Stimulated activated CD8-positive, alpha-beta memory T cell treated with anti-CD3 and anti-CD28 coated beads, Interleukin-12 subunit alpha, Interleukin-12 subunit beta, amount 100 ng/mL, for 24 hours (primary cell): ENCODE results near the gene OR1J1.

Experiments
- DNase-seq: peaks from one replicate; pipeline ENCODE4 v3.0.0-alpha.2; 2020; ENCODE audit errors: extremely low read depth

OR1J1 gene, protein sequence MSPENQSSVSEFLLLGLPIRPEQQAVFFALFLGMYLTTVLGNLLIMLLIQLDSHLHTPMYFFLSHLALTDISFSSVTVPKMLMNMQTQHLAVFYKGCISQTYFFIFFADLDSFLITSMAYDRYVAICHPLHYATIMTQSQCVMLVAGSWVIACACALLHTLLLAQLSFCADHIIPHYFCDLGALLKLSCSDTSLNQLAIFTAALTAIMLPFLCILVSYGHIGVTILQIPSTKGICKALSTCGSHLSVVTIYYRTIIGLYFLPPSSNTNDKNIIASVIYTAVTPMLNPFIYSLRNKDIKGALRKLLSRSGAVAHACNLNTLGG

DNA sequence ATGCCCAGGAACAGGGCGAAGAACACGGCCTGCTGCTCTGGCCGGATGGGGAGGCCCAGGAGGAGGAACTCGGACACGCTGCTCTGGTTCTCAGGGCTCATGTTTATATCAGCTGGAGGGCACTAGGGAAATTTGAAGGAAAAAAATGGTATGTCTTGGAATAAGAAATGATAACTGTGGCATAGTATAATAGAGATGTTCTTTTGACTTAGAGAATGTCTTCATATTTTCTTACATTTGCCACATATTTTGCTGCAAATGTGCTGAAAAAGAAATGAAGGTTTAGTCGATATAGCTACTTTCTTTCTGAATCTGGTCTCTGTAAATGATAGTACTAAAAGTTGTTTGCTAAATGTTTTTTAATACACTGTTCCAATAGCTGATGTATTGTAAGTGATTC is at the start of gene OR1J1:
Gene OR1J1 (minus strand): TSS at position 101 of the 400 bp plus-strand sequence. CDS start 0 bp downstream, at position 101.
- no peak for DNase-seq

DNA sequence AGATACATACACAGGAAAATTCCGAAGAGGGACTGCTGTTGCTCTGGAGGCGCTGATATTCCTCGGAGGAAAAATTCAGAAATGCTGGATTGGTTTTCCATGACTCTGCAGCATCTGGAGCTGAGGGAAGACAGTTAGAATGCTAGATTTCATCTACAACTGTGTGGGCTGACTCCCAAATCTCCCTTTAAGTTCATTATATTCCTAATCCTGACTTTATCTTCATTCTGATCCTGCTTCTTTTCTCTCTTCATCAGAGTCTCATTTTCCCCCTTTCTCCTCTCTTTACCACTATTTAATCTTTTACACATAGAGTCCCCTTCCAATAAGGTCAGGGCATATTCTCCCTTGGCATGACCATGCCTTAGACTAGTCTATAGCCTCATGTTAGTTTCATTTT is 49.5 kb upstream of the OR1J1 start, which contains the start of gene OR1N1:
Gene OR1N1 (minus strand): TSS at position 101 of the 400 bp plus-strand sequence. CDS start 0 bp downstream, at position 101.
- DNase-seq, result no peak

DNA sequence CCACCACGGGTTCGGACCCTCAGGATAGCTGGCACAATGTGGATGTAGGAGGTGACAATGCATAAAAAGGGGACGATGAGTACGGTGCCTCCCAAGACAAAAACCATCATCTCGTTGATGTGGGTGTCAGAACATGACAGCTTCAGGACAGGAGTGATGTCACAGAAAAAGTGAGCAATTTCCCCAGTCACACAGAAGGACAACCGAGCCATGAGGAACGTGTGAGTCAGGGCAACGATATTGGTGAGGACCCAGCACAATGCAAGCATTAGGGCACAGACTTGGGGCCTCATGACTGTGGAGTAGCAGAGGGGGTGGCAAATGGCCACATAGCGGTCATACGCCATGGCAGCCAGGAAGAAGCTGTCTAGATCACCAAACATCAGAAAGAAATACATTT is 48.9 kb upstream of the OR1J1 start:
- DNase-seq, result no peak

DNA sequence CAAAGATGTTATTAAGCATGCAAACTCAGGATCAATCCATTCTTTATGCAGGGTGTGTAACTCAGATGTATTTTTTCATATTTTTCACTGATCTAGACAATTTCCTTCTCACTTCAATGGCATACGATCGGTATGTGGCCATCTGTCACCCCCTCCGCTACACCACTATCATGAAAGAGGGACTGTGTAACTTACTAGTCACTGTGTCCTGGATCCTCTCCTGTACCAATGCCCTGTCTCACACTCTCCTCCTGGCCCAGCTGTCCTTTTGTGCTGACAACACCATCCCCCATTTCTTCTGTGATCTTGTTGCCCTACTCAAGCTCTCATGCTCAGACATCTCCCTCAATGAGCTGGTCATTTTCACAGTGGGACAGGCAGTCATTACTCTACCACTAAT is 41.6 kb upstream of the OR1J1 start:
- no peak for DNase-seq

DNA sequence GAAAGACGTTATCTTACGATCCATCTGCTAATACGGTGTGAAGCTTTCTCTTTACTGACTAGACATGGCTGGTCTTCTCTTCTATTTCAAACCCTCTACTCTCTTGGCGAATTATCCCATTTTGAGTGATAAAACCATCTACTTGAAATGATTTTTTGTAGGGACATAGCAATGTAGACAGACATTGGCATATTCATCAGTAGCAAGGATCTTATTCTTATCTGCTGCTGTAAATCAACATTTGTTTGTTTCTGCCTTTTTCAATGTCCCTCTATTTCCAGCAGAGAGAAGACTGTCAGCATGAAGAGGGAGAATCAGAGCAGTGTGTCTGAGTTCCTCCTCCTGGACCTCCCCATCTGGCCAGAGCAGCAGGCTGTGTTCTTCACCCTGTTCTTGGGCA is 41.1 kb upstream of the OR1J1 start, which contains the start of gene OR1J4:
Gene OR1J4 (plus strand): TSS at position 301 of the 400 bp plus-strand sequence. CDS start 0 bp downstream, at position 301.
- no peak for DNase-seq

DNA sequence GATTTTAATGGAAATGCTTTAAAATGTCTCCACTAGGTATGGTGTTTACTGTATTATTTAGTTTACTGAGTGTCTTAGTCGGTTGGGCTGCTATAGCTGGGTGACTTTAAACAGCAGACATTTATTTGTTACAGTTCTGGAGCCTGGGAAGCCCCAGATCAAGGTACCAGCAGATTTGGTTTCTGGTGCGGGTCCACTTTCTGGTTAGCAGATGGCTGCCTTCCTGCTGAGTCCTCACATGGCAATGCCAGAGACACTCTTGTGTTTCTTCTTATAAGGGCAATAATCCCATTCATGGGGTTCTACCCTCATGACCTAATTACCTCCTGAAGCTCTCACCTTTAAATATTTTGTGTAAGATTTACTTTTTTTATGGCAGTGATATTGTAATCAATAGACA is 40.5 kb upstream of the OR1J1 start:
- no peak for DNase-seq

DNA sequence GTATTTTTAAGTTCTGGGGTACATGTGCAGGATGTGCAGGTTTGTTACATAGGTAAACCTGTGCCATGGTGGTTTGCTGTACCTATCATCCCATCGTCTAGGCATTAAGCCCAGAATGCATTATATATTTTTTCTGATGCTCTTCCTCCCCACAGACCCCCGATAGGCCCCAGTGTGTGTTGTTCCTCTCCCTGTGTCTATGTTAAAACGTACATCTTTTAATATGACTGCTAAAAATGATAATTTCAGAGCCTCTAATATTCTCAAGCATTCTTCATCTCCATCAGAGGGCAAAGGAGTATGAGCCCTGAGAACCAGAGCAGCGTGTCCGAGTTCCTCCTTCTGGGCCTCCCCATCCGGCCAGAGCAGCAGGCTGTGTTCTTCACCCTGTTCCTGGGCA is 32.8 kb upstream of the OR1J1 start, which contains the start of gene OR1J2:
Gene OR1J2 (plus strand): TSS at position 301 of the 400 bp plus-strand sequence. CDS start 0 bp downstream, at position 301.
- no peak for DNase-seq

DNA sequence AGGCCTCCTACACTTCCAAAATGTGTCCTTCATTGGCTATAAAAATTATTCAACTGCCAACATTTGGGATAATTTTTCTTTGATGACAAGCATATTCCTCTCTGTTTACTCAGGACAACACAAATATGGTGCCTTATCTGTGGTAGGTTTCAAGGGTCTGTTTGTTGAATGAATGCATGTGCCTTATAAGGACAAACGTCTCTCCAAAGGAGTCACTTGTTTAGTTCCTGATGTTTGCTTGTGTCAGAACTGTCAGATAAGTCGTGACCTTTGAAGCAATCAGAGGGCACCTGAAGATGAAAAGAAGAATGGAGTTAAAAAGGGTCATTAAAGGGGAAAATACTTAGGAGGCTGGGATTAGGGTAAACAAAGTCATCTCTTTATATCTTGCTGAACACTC is 29.2 kb upstream of the OR1J1 start:
- DNase-seq, result no peak

DNA sequence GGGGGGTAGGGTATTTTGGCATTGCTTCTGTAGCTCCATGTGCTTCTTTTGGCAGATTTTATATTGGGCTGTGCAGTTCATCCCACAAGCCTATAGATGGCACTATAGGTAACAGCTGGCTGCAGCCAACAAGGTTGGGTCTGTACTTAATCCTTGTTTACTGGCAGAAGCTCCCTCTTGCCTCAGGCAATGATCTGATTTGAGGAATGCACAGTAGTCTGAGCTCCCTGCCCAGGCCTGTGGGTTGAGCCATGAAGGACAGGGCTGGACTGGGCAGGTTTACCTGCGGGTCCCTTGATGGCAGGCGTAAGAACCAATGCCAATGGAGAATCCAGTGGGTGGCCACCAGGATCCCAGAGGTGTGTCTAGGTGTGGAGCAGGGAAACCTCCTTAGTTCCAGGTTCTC is 21.2 kb upstream of the OR1J1 start:
- DNase-seq, result no peak

DNA sequence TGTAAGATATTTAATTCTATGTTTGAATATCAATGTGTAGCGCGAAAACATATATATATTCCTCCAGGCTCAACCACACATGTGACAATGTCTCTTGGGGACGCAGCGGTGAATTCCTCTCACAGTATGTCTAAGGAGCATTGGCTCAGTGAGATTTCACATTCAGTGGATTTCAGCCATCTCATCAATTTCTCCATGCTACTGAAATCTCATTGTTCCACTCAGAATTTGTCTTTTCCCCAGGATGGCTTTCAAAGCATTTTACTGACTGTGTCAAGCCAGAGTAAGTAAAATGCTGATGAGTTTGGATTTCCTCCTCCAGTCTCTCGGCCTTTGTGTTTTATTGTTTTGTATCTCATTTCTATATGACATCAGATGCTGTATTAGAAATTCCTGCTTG is 1.3 kb upstream of the OR1J1 start:
- DNase-seq, result no peak

DNA sequence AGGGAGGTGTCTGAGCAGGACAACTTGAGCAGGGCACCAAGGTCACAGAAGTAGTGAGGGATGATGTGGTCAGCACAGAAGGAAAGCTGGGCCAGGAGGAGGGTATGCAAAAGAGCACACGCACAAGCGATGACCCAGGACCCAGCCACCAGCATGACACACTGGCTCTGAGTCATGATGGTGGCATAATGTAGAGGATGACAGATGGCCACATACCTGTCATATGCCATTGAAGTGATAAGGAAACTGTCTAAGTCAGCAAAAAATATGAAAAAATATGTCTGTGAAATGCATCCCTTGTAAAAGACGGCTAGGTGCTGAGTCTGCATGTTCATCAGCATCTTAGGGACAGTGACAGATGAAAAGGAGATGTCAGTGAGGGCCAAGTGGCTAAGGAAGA is 380 bp downstream of the OR1J1 start:
- DNase-seq, result no peak

DNA sequence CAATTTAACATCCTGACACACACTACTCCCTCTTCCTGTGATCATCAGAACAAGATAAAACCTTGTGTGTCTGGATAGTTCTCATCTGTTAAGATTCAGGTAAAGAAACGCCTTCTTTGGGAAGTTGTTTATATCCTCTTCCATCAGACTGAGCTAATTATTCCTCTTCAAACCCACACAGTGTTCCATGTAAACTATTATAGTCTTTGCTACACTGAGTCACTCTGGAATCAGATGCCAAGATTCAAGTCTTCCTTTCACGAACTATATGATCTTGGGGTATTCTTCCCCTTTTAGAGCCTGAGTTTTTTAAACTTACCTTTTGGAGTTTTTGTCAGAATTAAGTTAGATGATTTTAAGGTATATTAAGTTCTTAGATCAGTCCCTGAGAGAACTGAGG is 2.0 kb downstream of the OR1J1 start:
- no peak for DNase-seq

DNA sequence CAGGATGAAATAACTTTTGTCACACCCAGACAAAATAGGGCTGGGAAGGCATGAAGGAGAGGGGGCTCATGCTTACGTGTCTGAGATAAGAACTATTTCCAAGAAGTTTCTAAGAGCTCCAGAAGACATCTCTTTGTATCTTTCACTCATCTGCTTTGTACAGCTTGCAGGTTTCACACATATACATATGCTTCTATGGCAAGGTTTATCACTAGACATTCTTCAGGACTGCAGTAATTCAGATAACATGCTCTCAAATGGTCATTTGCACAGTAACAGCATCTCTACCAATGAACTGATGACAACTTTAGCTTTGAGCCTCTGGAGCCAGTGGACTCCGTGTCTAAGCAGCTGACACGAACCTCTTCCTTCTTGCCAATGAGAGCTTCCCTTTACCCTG is 3.2 kb downstream of the OR1J1 start:
- no peak for DNase-seq

DNA sequence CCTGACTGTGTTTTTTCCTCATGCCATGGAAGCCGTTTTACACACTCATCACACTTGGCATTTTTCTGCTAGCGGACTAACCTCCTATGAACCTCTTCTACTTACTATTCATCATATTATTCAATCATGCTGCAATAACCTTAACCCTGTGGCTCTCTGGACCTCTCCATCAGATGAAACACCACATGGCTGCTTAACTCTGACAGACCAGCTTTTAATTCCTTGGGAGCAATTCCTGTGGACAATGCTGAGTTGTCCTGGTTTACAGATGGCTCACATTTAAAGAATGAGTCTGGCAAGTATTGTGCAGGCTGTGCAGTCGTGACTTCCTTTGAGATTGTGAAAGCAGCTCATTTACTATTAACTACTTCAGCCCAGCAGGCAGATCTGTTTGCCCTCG is 9.0 kb downstream of the OR1J1 start:
- DNase-seq, result no peak

DNA sequence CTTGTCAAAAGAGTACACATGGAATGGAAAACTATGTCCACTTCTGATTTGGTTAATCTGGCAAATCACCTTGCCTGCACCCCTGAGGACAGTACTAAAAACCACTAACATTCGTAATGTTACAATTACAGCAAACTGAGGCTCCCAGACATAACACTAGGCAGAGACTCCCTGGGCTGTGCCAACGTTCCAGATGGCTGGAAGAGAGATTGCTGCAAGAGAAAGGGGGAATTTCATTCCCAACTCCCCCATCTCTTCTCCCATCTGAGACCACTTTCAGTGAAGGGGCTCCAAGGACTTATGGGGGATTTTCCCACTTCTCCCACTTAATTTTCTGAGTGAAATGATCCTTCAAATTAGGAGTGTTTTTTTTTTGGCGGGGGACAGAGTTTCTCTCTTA is 11.3 kb downstream of the OR1J1 start:
- no peak for DNase-seq

DNA sequence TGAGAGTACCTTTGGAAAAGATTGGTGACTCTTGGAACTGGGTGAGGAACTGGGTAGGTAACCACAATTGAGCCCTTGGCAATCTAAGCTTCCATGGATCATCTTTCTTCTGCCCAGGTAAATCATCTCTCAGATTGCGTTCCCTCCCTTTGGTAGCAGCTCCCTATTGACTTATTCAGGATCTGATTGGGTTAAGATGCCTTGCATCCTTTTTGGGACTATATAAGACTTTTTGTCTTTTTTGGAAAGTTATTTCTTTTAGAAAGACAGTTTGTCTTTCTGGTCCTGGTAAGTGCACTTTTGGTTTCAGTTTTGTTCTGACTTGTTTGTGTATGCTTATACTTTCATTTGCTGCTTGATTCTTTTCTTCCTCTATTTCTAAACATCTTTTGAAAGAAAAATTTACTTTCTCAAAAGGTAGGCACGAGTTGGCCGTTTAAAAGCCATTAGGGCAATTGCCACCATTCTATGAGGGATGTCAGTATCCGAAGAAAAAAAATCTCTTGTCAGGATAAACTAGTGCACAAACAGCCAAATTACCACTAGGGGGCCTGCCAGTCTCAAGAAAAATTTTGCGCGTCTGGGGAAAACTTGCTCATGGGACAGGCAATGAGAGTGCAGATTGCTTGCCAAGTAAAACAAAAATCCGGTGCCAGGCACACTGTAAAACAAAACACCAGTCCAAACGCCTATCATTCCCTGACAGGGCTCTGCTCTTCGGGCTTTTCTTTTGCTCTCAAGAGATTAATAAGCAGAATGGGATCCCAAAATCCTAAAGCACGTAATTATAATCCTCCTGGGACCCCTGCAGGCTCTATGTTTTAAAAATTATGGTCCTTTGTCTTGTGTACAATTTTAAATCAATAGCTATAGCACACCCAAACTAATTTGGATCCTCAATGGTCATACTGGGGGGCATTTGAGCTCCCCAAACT is 12.8 kb downstream of the OR1J1 start:
- DNase-seq, result peak; percentile 21

DNA sequence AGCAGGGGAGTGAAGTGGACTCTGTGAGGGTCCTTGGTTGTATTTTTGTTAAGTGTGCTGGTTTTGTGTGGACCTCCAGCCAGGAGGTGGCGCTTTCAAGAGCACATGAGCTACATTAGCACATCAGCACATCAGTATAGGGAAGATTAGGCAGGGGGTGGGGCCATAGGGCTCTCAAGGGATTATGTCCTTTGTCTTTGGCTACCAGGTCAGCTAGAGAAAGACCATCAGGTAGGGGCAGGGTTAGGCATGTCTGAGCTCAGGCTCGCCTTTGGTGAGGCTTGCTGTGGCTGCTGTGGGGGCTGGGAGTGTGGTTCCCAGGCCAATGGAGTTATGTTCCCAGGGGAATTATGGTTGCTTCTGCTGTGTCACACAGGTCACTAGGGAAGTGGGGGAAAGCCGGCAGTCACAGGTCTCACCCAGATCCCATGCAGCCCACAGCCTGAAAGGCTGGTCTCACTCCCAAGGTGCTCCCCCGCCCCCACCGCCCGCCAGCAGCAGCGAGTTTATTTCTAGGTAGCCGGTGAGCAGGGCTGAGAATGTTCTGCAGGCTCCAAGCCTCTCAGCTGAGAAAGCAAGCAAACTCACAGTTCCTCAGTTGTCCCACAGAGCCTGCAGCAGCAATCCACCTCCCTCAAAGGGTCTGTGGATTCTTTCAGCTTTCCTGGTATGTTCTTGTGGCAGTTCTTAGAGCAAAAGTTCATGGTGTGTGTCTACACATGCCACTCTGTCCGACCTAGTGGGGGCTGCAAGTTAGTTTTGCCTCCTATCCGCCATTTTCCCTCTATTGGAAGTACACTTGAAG is 13.7 kb downstream of the OR1J1 start:
- DNase-seq, result no peak

DNA sequence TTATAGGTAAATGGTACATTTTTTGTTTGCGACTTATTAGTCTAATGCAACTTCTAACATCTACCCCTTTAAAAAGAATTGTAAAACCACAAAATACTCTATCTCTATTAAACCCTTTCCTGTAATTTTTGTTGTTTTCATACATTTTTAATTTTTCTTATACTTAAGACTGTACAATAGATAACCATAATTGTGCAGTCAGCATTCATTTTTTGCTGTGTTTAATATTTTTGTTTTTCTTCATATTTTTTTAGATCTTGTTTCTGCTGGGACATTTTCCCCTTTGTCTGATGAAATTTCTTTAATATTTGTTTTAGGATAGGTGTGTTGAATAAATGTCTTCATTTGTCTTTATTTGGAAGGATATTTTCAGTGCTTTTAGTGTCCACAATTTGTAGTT is 19.9 kb downstream of the OR1J1 start:
- no peak for DNase-seq

DNA sequence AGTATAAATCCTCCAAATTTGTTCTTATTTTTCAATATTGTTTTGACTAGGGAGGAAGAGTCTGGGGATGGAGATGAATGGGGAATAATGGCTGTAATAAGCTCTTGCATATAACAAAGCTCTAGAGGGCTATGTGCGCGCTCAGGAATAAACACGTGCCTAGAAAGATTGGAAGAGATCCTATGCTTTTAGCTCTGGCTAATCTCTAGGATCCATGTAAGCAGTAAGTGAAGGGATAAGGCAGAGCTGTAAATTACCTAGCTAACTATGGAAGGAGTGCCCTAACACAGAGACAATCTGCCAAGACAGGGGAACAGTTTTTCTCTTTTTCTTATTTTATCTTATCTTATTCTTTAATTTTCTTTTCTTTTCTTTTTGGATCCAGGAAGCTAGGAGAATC is 21.6 kb downstream of the OR1J1 start:
- no peak for DNase-seq

DNA sequence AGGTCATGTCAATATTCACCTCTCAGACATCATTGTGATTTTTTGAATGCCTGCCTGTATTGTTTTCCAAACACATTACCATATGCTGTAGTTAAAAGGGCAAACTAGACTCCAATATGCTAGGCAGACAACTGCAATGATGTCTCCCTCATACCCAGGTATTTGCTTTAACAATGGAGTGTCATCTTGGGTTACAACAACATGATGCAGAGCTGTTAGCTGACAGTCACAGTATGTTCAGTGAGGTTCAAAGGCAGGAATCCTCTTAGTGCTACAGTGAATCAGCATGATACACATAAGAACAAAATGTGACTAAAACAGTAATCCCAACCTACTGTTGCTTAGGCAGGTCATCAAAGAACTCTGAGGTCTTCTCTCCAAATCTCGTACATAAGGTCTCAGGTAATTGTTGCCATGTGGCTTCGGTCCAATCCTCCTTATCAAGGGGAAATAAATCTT is 24.0 kb downstream of the OR1J1 start:
- no peak for DNase-seq

DNA sequence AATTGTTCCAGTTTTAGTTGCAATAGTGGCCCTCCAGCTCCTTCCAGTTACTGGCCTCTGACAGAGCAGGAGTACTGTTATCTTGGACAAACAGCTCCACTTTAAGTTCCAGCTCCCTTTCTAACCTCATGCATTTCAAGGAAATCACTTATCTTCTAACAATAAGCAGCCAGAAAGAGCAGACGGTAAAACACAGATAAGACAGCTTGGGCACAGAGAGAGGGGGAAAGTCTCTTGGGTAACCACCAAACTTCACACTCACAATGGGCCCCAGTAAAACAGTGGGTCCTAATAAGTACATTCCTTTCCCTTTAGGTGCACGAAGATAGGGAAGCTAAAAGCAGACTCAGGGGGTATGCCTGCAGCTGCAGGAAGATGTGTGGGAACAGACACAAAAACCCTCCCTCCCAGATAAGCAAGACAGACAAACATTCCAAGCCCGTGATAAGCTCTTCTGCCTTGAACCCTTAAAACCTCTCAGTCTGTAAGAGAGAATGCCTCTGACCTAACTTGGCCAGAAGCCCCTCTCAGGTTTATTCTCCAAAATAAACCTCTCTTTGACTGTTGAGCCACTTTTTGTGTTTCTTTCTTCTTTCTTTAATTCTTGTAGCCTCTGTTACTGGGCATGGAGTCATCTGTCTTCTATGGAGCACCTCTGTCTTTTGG is 30.8 kb downstream of the OR1J1 start:
- DNase-seq, result no peak
